MM.1S (cell line): ENCODE results near the gene CHRNA1.

Experiments used
- DNase-seq: peaks from one replicate; pipeline ENCODE4 v3.0.0-alpha.2; 2015
- H2AFZ ChIP-seq: fragments of 300-600 bp; sonication (generic); 2 replicates; pipeline ENCODE4 v1.6.0; 2016; ENCODE audit warnings: antibody characterized with exemption, low read length
- H3F3A ChIP-seq: fragments of 300-600 bp; sonication (generic); 2 replicates; pipeline ENCODE4 v1.6.1; 2016; ENCODE audit warnings: mild to moderate bottlenecking, antibody characterized with exemption, low read length, moderate library complexity, mixed read lengths; ENCODE audit not compliant: insufficient read depth
- H3K27ac ChIP-seq: fragments of 300-600 bp; sonication (generic); 2 replicates; pipeline ENCODE4 v1.5.1; 2016; ENCODE audit warnings: mild to moderate bottlenecking, low read length
- H3K27me3 ChIP-seq: fragments of 300-600 bp; sonication (generic); replicated peaks from 2 replicates; pipeline ENCODE4 v1.6.0; 2016; ENCODE audit warnings: low read length; ENCODE audit not compliant: insufficient read depth
- H3K36me3 ChIP-seq: fragments of 300-600 bp; sonication (generic); replicated peaks from 2 replicates; pipeline ENCODE4 v1.6.1; 2016; ENCODE audit warnings: mild to moderate bottlenecking, low read length, mixed read lengths; ENCODE audit not compliant: insufficient read depth
- H3K4me1 ChIP-seq: fragments of 300-600 bp; sonication (generic); 2 replicates; pipeline ENCODE4 v1.6.1; 2016; ENCODE audit warnings: low read length, mixed read lengths
- H3K4me2 ChIP-seq: fragments of 300-600 bp; sonication (generic); 2 replicates; pipeline ENCODE4 v1.6.0; 2016; ENCODE audit warnings: low read depth, low read length
- H3K4me3 ChIP-seq: fragments of 300-600 bp; sonication (generic); 2 replicates; pipeline ENCODE4 v1.5.1; 2016; ENCODE audit warnings: low read length, mixed read lengths
- H3K79me2 ChIP-seq: fragments of 300-600 bp; sonication (generic); 2 replicates; pipeline ENCODE4 v1.6.1; 2016; ENCODE audit warnings: mixed run types, low read length, mixed read lengths
- H3K9ac ChIP-seq: fragments of 300-600 bp; sonication (generic); 2 replicates; pipeline ENCODE4 v1.6.1; 2016; ENCODE audit warnings: low read length, mixed read lengths
- H3K9me2 ChIP-seq: fragments of 300-600 bp; sonication (generic); replicated peaks from 2 replicates; pipeline ENCODE4 v1.6.1; 2016; ENCODE audit warnings: mild to moderate bottlenecking, low read length, mixed read lengths; ENCODE audit not compliant: insufficient read depth
- H3K9me3 ChIP-seq: fragments of 300-600 bp; sonication (generic); replicated peaks from 2 replicates; pipeline ENCODE4 v1.6.1; 2016; ENCODE audit warnings: mild to moderate bottlenecking, low read length, mixed read lengths; ENCODE audit not compliant: insufficient read depth
- H4K20me1 ChIP-seq: fragments of 300-600 bp; sonication (generic); 2 replicates; pipeline ENCODE4 v1.6.1; 2016; ENCODE audit warnings: mild to moderate bottlenecking, low read length, moderate library complexity, mixed read lengths; ENCODE audit not compliant: insufficient read depth
- CTCF ChIP-seq: fragments of 300-600 bp; sonication (generic); IDR thresholded peaks from 2 replicates; pipeline ENCODE4 v1.5.1; 2016; ENCODE audit warnings: antibody characterized with exemption, low read length, mixed read lengths
- EZH2 ChIP-seq: fragments of 300-600 bp; sonication (generic); optimal IDR thresholded peaks from 2 replicates; pipeline ENCODE3; 2017; ENCODE audit warnings: low read depth, mild to moderate bottlenecking, antibody characterized with exemption, low read length, mixed read lengths
- EZH2phosphoT487 ChIP-seq: fragments of 300-600 bp; sonication (generic); IDR thresholded peaks from 2 replicates; pipeline ENCODE4 v1.6.1; 2018; ENCODE audit warnings: antibody characterized with exemption, low read length

The CHRNA1 gene

GRCh38 chr2:174775571-174775980, 11.3 kb upstream of the CHRNA1 start:
- no peaks in the 10 kb centered on the region for H3K79me2 ChIP-seq
- no peaks in the 10 kb centered on the region for H3K36me3 ChIP-seq
- H3K4me3 ChIP-seq, result no peak overlapping the region
- no peak overlapping the region for H2AFZ ChIP-seq
- H3K27ac ChIP-seq, result no peak overlapping the region
- H4K20me1 ChIP-seq, result no peaks in the 10 kb centered on the region
- no peaks in the 10 kb centered on the region for H3K9me3 ChIP-seq
- no peaks in the 10 kb centered on the region for H3K27me3 ChIP-seq
- H3K9ac ChIP-seq, result no peak overlapping the region
- H3F3A ChIP-seq, result no peaks in the 10 kb centered on the region
- DNase-seq, result no peak
- TF ChIP-seq EZH2 (no peak), CTCF (no peak), EZH2phosphoT487 (no peak)
- H3K4me2 ChIP-seq, result no peak overlapping the region
- no peaks in the 10 kb centered on the region for H3K4me1 ChIP-seq
- H3K9me2 ChIP-seq, result no peaks in the 10 kb centered on the region

GRCh38 chr2:174774886-174775285, 10.6 kb upstream of the CHRNA1 start:
- H4K20me1 ChIP-seq, result no peaks in the 10 kb centered on the region
- no peaks in the 10 kb centered on the region for H3K9me2 ChIP-seq
- DNase-seq, result no peak
- H3K4me3 ChIP-seq, result no peak overlapping the region
- TF ChIP-seq CTCF (no peak), EZH2phosphoT487 (no peak), EZH2 (no peak)
- no peak overlapping the region for H3K9ac ChIP-seq
- H3K36me3 ChIP-seq, result no peaks in the 10 kb centered on the region
- H3K27ac ChIP-seq, result no peak overlapping the region
- H3F3A ChIP-seq, result no peaks in the 10 kb centered on the region
- no peaks in the 10 kb centered on the region for H3K27me3 ChIP-seq
- H3K9me3 ChIP-seq, result no peaks in the 10 kb centered on the region
- no peaks in the 10 kb centered on the region for H3K4me1 ChIP-seq
- no peak overlapping the region for H2AFZ ChIP-seq
- no peaks in the 10 kb centered on the region for H3K79me2 ChIP-seq
- H3K4me2 ChIP-seq, result no peak overlapping the region

- no peaks in the 10 kb centered on the region for H3K36me3 ChIP-seq
- H3K9ac ChIP-seq, result no peak overlapping the region
- no peaks in the 10 kb centered on the region for H3K27me3 ChIP-seq
- no peaks in the 10 kb centered on the region for H3K79me2 ChIP-seq
- TF ChIP-seq EZH2 (no peak), CTCF (no peak), EZH2phosphoT487 (no peak)
- DNase-seq, result no peak
- no peaks in the 10 kb centered on the region; the same call in 1 of the 2 replicates for H3K9me3 ChIP-seq
- H3K9me2 ChIP-seq, result no peaks in the 10 kb centered on the region
- H3K4me2 ChIP-seq, result no peak overlapping the region
- no peaks in the 10 kb centered on the region for H3K4me1 ChIP-seq
- H3K4me3 ChIP-seq, result no peak overlapping the region
- no peaks in the 10 kb centered on the region for H4K20me1 ChIP-seq
- H3K27ac ChIP-seq, result no peak overlapping the region
- H2AFZ ChIP-seq, result no peak overlapping the region
- H3F3A ChIP-seq, result no peaks in the 10 kb centered on the region
These were observed 8.9 kb upstream of the CHRNA1 start for GRCh38 chr2:174773215-174773614.

- Histone ChIP-seq H3K9ac (no peak overlapping the region), H3K4me2 (no peak overlapping the region), H2AFZ (no peak overlapping the region), H3F3A (no peaks in the 10 kb centered on the region), H3K36me3 (no peaks in the 10 kb centered on the region), H3K79me2 (no peaks in the 10 kb centered on the region), H3K9me3 (no peaks in the 10 kb centered on the region; the same call in 1 of the 2 replicates), H3K4me3 (no peak overlapping the region), H4K20me1 (no peaks in the 10 kb centered on the region), H3K9me2 (no peaks in the 10 kb centered on the region), H3K27ac (no peak overlapping the region), H3K27me3 (no peaks in the 10 kb centered on the region), H3K4me1 (no peaks in the 10 kb centered on the region)
- no peak for DNase-seq
- TF ChIP-seq CTCF (no peak), EZH2 (no peak), EZH2phosphoT487 (no peak)
These were observed 8.2 kb upstream of the CHRNA1 start for GRCh38 chr2:174772472-174772801.
